Measurements from ENCODE around the gene DNAH3. TPM values are rescaled to one million over a fixed set of nuclear protein-coding genes. Genes with fewer than 3 reads are reported as not detected.
A peak's percentile ranks its signal among the peaks of the same experiment; 100 is the strongest.

Gene DNAH3
- total and polyA plus RNA-seq, 2 of the 13 experiments (the other 11 are each of a cell fraction or from before 2014, with no cell fraction given), result 0.07 to 0.08 TPM

GRCh38 chr16:21156767-21157467, 6.3 kb upstream of the DNAH3 start (continued):
- TF ChIP-seq EP300 (IDR thresholded peaks at IDR 0.05; ENCODE audit: low read depth in 2 of 2, low read length in 2 of 2) (peak in 1 of 2 experiments; percentile 29; a peak in 1 of 4 replicates), EP300 (CRISPR knock-in tag; IDR thresholded peaks at IDR 0.05; ENCODE audit: borderline replicate concordance) (no peak), JARID2 (CRISPR knock-in tag; IDR thresholded peaks at IDR 0.05; ENCODE audit: insufficient replicate concordance) (no peak), ZNF44 (CRISPR knock-in tag; IDR thresholded peaks at IDR 0.05) (no peak), DZIP1 (CRISPR knock-in tag; IDR thresholded peaks at IDR 0.05) (no peak), NCOA1 (CRISPR knock-in tag; IDR thresholded peaks at IDR 0.05) (no peak), TCF12 (IDR thresholded peaks at IDR 0.05) (no peak), TCF12 (CRISPR knock-in tag; IDR thresholded peaks at IDR 0.05) (no peak), ZNF503 (CRISPR knock-in tag; IDR thresholded peaks at IDR 0.05) (no peak), GTF2F1 (IDR thresholded peaks at IDR 0.05; ENCODE audit: low read length) (no peak), ZFP36L2 (CRISPR knock-in tag; IDR thresholded peaks at IDR 0.05) (no peak), CCAR2 (optimal IDR thresholded peaks at IDR 0.05; ENCODE audit: low read depth, low read length) (no peak), IKZF4 (CRISPR knock-in tag; IDR thresholded peaks at IDR 0.05; ENCODE audit: borderline replicate concordance, low read depth, not compliant biosample characterization) (no peak), ZNF629 (CRISPR knock-in tag; conservative IDR thresholded peaks at IDR 0.05) (no peak), NFE2 (CRISPR knock-in tag; IDR thresholded peaks at IDR 0.05) (no peak), NRL (CRISPR knock-in tag; IDR thresholded peaks at IDR 0.05; ENCODE audit: borderline replicate concordance) (no peak), ZKSCAN8 (CRISPR knock-in tag; IDR thresholded peaks at IDR 0.05; ENCODE audit: borderline replicate concordance) (no peak), ZNF775 (CRISPR knock-in tag; IDR thresholded peaks at IDR 0.05; ENCODE audit: borderline replicate concordance) (no peak), MAFG (CRISPR knock-in tag; IDR thresholded peaks at IDR 0.05) (no peak), ARID3A (IDR thresholded peaks at IDR 0.05; ENCODE audit: low read depth, low read length) (peak; percentile 43; the same call in 1 of the 2 replicates), BATF2 (CRISPR knock-in tag; IDR thresholded peaks at IDR 0.05) (no peak), SP140L (CRISPR knock-in tag; IDR thresholded peaks at IDR 0.05; ENCODE audit: borderline replicate concordance) (no peak), SAFB2 (CRISPR knock-in tag; IDR thresholded peaks at IDR 0.05; ENCODE audit: borderline replicate concordance, low read depth) (no peak), PAF1 (CRISPR knock-in tag; IDR thresholded peaks at IDR 0.05) (no peak)

Data from HepG2 (cell line).